ENCODE data around the gene TUBB2A. TPM values are rescaled to one million over a fixed set of nuclear protein-coding genes. Genes with fewer than 3 reads are reported as not detected.

The TUBB2A gene
- total and polyA plus RNA-seq, 2 of the 13 experiments (the other 11 are each of a cell fraction or from before 2014, with no cell fraction given) = 35.3 to 106 TPM

GRCh38 chr6:3137057-3137777 is 20.1 kb downstream of the TUBB2A start (continued):
- TF ChIP-seq ZNF607 (CRISPR knock-in tag; IDR thresholded peaks at IDR 0.05; ENCODE audit: borderline replicate concordance) (0 out of 2 replicates have a peak, but pooled peaks have one; percentile 41), ZNF510 (CRISPR knock-in tag; IDR thresholded peaks at IDR 0.05; ENCODE audit: low read depth) (no peak), THAP9 (CRISPR knock-in tag; IDR thresholded peaks at IDR 0.05; ENCODE audit: borderline replicate concordance) (no peak), SUZ12 (IDR thresholded peaks at IDR 0.05; ENCODE audit: low read depth, low read length) (no peak), ZGPAT (CRISPR knock-in tag; IDR thresholded peaks at IDR 0.05) (0 out of 2 replicates have a peak, but pooled peaks have one; percentile 11), ZNF343 (CRISPR knock-in tag; IDR thresholded peaks at IDR 0.05) (no peak), ZNF773 (CRISPR knock-in tag; IDR thresholded peaks at IDR 0.05; ENCODE audit: borderline replicate concordance) (no peak), GTF3A (CRISPR knock-in tag; conservative IDR thresholded peaks at IDR 0.05) (no peak), SMARCC2 (IDR thresholded peaks at IDR 0.05) (no peak), NFIC (IDR thresholded peaks at IDR 0.05; ENCODE audit: low read length) (no peak), TRIM24 (CRISPR knock-in tag; IDR thresholded peaks at IDR 0.05) (no peak)

All from HepG2 (cell line).